Measurements from ENCODE around the gene TSEN2. TPM values are rescaled to one million over a fixed set of nuclear protein-coding genes. Genes with fewer than 3 reads are reported as not detected.

Gene TSEN2
- total RNA-seq, 1 experiment from 2014 or later = 22.0 TPM

- no peak overlapping the region for H4K91ac ChIP-seq (ENCODE audit: insufficient read length, low read depth, low read length)
- no peak overlapping the region for H3K23ac ChIP-seq (ENCODE audit: insufficient read length, low read depth, low read length)
- H2AFZ ChIP-seq (ENCODE audit: low read length) = peak overlapping the region; percentile 90
- no peaks in the 10 kb centered on the region for H3K9me3 Mint-ChIP-seq
- peak overlapping the region; percentile 49; the same call in 1 of the 2 replicates for H3K14ac ChIP-seq (ENCODE audit: insufficient read depth, low read length)
- peaks cover 6% of the 10 kb centered on the region for H3K27me3 Mint-ChIP-seq (ENCODE audit: low read depth)
- H2BK15ac ChIP-seq (ENCODE audit: low read depth, low read length) = no peak overlapping the region
- no peaks in the 10 kb centered on the region for H3K79me2 ChIP-seq (ENCODE audit: insufficient read depth, low read length)
- H3K56ac ChIP-seq (ENCODE audit: insufficient read length, low read depth, low read length) = no peak overlapping the region
- DNase-seq = peak; percentile 65
- H2BK120ac ChIP-seq (ENCODE audit: low read depth, low read length, poor library complexity, severe bottlenecking) = no peak overlapping the region
- H3T11ph ChIP-seq (ENCODE audit: low read length) = no peak overlapping the region
- no peaks in the 10 kb centered on the region for H3K36me3 Mint-ChIP-seq (ENCODE audit: insufficient read depth in 1 of 3, low read depth in 3 of 3)
- no peaks in the 10 kb centered on the region for H3K79me1 ChIP-seq (ENCODE audit: insufficient read depth, low read depth, low read length, poor library complexity, severe bottlenecking)
- H3K27ac ChIP-seq (ENCODE audit: insufficient read length, low read depth, low read length) = no peak overlapping the region
- H4K5ac ChIP-seq (ENCODE audit: insufficient read length, low read depth, low read length) = no peak overlapping the region
- H2AK5ac ChIP-seq (ENCODE audit: insufficient read length, low read length) = no peak overlapping the region
- H3K4me3 Mint-ChIP-seq = no peak overlapping the region
- H3K23me2 ChIP-seq (ENCODE audit: insufficient read length, low read depth, low read length, poor library complexity, severe bottlenecking) = peaks cover 7% of the 10 kb centered on the region
- peaks cover 10 to 18% of the 10 kb centered on the region in 2 experiments for H3K4me1 Mint-ChIP-seq
- H3K9ac ChIP-seq (ENCODE audit: extremely low read depth, insufficient read length, low read length) = no peak overlapping the region
- H3K4me2 ChIP-seq (ENCODE audit: insufficient read depth, insufficient read length, low read length) = no peak overlapping the region
- H2BK20ac ChIP-seq (ENCODE audit: low read depth, low read length, poor library complexity, severe bottlenecking) = no peak overlapping the region
- H3K18ac ChIP-seq (ENCODE audit: insufficient read length, low read depth, low read length) = peak overlapping the region; percentile 21
- H3K4ac ChIP-seq (ENCODE audit: low read depth, low read length) = no peak overlapping the region
- no CpG with 5 or more reads among the region's 9 CpGs for WGBS (ENCODE audit: extremely low coverage, insufficient read length, low lambda C conversion rate)
- H3K9me3 ChIP-seq (ENCODE audit: control insufficient read depth, low read depth, low read length) = no peaks in the 10 kb centered on the region
- no peak overlapping the region for H2BK5ac ChIP-seq (ENCODE audit: insufficient read length, low read length)
- no peak overlapping the region for H4K8ac ChIP-seq (replicated peaks; ENCODE audit: insufficient read length, low read depth, low read length)
- TF ChIP-seq, protein P1, sequence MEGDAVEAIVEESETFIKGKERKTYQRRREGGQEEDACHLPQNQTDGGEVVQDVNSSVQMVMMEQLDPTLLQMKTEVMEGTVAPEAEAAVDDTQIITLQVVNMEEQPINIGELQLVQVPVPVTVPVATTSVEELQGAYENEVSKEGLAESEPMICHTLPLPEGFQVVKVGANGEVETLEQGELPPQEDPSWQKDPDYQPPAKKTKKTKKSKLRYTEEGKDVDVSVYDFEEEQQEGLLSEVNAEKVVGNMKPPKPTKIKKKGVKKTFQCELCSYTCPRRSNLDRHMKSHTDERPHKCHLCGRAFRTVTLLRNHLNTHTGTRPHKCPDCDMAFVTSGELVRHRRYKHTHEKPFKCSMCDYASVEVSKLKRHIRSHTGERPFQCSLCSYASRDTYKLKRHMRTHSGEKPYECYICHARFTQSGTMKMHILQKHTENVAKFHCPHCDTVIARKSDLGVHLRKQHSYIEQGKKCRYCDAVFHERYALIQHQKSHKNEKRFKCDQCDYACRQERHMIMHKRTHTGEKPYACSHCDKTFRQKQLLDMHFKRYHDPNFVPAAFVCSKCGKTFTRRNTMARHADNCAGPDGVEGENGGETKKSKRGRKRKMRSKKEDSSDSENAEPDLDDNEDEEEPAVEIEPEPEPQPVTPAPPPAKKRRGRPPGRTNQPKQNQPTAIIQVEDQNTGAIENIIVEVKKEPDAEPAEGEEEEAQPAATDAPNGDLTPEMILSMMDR (conservative IDR thresholded peaks at IDR 0.05) = peak; percentile 82
- H4K20me1 ChIP-seq (ENCODE audit: control insufficient read depth, insufficient read depth, insufficient read length) = no peaks in the 10 kb centered on the region
- peak overlapping the region; percentile 8 for H2BK12ac ChIP-seq (ENCODE audit: insufficient read length, low read depth, low read length)
- H3K27me3 ChIP-seq (ENCODE audit: insufficient read depth, low read length) = no peaks in the 10 kb centered on the region
- peak overlapping the region in 1 of 3 experiments; percentile 88; a peak in 1 of 7 replicates for H3K27ac Mint-ChIP-seq
- H3K4me1 ChIP-seq (ENCODE audit: insufficient read depth, low read length) = peaks cover 3% of the 10 kb centered on the region; the same call in 1 of the 2 replicates
Measured at GRCh38 chr3:12479919-12480427, 4.3 kb upstream of the TSEN2 start.

Data from H9 (cell line).